GM23338 (cell line): Measurements from ENCODE around the gene FAM53B. TPM values are rescaled to one million over a fixed set of nuclear protein-coding genes. Genes with fewer than 3 reads are reported as not detected.

ENCODE experiments used
- ATAC-seq: fragments of 200-7000 bp; cut with Tn5 transposase; 3 replicates; pipeline ENCODE4 v1.9.1; 2020
- DNase-seq: peaks from one replicate; pipeline ENCODE4 v3.0.0-alpha.2; 2015; ENCODE audit warnings: low spot score
- H2AFZ ChIP-seq: fragments of 200-600 bp; sonication (generic); 2 replicates; pipeline ENCODE4 v1.8.0; 2016; ENCODE audit warnings: antibody characterized with exemption, mild to moderate bottlenecking, moderate library complexity
- H3F3A ChIP-seq: fragments of 200-600 bp; sonication (generic); replicated peaks from 2 replicates; pipeline ENCODE4 v1.8.0; 2017; ENCODE audit warnings: antibody characterized with exemption, mixed run types, low read depth
- H3K27ac ChIP-seq: fragments of 200-600 bp; sonication (generic); 2 replicates; pipeline ENCODE4 v1.6.1; 2016; ENCODE audit warnings: low read depth
- H3K27me3 ChIP-seq: fragments of 200-600 bp; sonication (generic); 2 replicates; pipeline ENCODE4 v1.8.0; 2016; ENCODE audit warnings: mild to moderate bottlenecking, mixed run types, moderate library complexity; ENCODE audit not compliant: insufficient read depth
- H3K36me3 ChIP-seq: fragments of 200-600 bp; sonication (generic); 2 replicates; pipeline ENCODE4 v1.8.0; 2016; ENCODE audit warnings: mild to moderate bottlenecking; ENCODE audit not compliant: insufficient read depth
- H3K4me1 ChIP-seq: fragments of 200-600 bp; sonication (generic); 2 replicates; pipeline ENCODE4 v1.8.0; 2016; ENCODE audit warnings: mild to moderate bottlenecking, moderate library complexity; ENCODE audit not compliant: insufficient read depth
- H3K4me2 ChIP-seq: fragments of 200-600 bp; sonication (generic); 2 replicates; pipeline ENCODE4 v1.7.1; 2017; ENCODE audit warnings: mixed run types
- H3K4me3 ChIP-seq: fragments of 200-600 bp; sonication (generic); 2 replicates; pipeline ENCODE4 v1.6.1; 2016; ENCODE audit warnings: mixed run types
- H3K79me2 ChIP-seq: fragments of 200-600 bp; sonication (generic); replicated peaks from 2 replicates; pipeline ENCODE4 v1.8.0; 2017; ENCODE audit warnings: mild to moderate bottlenecking; ENCODE audit not compliant: insufficient read depth
- H3K9me2 ChIP-seq: fragments of 200-600 bp; sonication (generic); 2 replicates; pipeline ENCODE4 v1.8.0; 2017; ENCODE audit not compliant: insufficient read depth
- H4K20me1 ChIP-seq: fragments of 200-600 bp; sonication (generic); replicated peaks from 2 replicates; pipeline ENCODE4 v1.8.0; 2017; ENCODE audit warnings: mild to moderate bottlenecking; ENCODE audit not compliant: insufficient read depth
- H3K27ac Mint-ChIP-seq: 2 replicates; pipeline ENCODE4 v1.8.0; 2020; ENCODE audit warnings: inconsistent platforms, mild to moderate bottlenecking, moderate library complexity, mixed read lengths
- H3K27me3 Mint-ChIP-seq: 3 replicates; pipeline ENCODE4 v1.8.0; 2022; ENCODE audit warnings: low read depth, mild to moderate bottlenecking, moderate library complexity, mixed read lengths, inconsistent platforms; ENCODE audit not compliant: insufficient read depth, poor library complexity
- H3K36me3 Mint-ChIP-seq: 3 replicates; pipeline ENCODE4 v1.8.0; 2021; ENCODE audit warnings: low read depth, mild to moderate bottlenecking, inconsistent platforms, moderate library complexity, mixed read lengths
- H3K4me1 Mint-ChIP-seq: 3 replicates; pipeline ENCODE4 v1.8.0; 2020; ENCODE audit warnings: mild to moderate bottlenecking, inconsistent platforms, mixed read lengths
- H3K4me3 Mint-ChIP-seq: 3 replicates; pipeline ENCODE4 v1.8.0; 2021; ENCODE audit warnings: moderate library complexity, mild to moderate bottlenecking, inconsistent platforms, mixed read lengths
- H3K9me3 Mint-ChIP-seq: 3 replicates; pipeline ENCODE4 v1.8.0; 2020; ENCODE audit warnings: moderate library complexity, mild to moderate bottlenecking, inconsistent platforms, mixed read lengths
- CREB1 ChIP-seq: fragments of 250-450 bp; sonication (Bioruptor Pico); IDR thresholded peaks from 2 replicates; pipeline ENCODE4 v1.5.0; 2020; ENCODE audit warnings: low read depth, mild to moderate bottlenecking, moderate library complexity
- EZH2 ChIP-seq: fragments of 200-600 bp; sonication (generic); IDR thresholded peaks from one replicate; pipeline ENCODE4 v1.8.0; 2017; ENCODE audit warnings: antibody characterized with exemption, mild to moderate bottlenecking, low read depth; ENCODE audit not compliant: unreplicated experiment
- EZH2phosphoT487 ChIP-seq: fragments of 200-600 bp; sonication (generic); IDR thresholded peaks from one replicate; pipeline ENCODE4 v1.8.1; 2018; ENCODE audit warnings: antibody characterized with exemption; ENCODE audit not compliant: unreplicated experiment
- JUNB ChIP-seq: IDR thresholded peaks from one replicate; pipeline ENCODE4 v1.6.1; 2016; ENCODE audit warnings: antibody characterized with exemption; ENCODE audit not compliant: unreplicated experiment
- NANOG ChIP-seq: IDR thresholded peaks from 2 replicates; pipeline ENCODE4 v1.6.1; 2016; ENCODE audit warnings: antibody characterized with exemption, borderline replicate concordance
- POLR2AphosphoS5 ChIP-seq: IDR thresholded peaks from 2 replicates; pipeline ENCODE4 v1.6.1; 2016; ENCODE audit warnings: antibody characterized with exemption, low read depth
- STAT1 ChIP-seq: IDR thresholded peaks from one replicate; pipeline ENCODE4 v1.6.1; 2016; ENCODE audit warnings: antibody characterized with exemption; ENCODE audit not compliant: unreplicated experiment
- ZNF114 ChIP-seq: fragments of 250-450 bp; sonication (Bioruptor Pico); IDR thresholded peaks from 2 replicates; pipeline ENCODE4 v1.5.0; 2020; ENCODE audit warnings: mild to moderate bottlenecking, moderate library complexity
- ZNF331 ChIP-seq: fragments of 250-450 bp; sonication (Bioruptor Pico); IDR thresholded peaks from 2 replicates; pipeline ENCODE4 v1.5.0; 2020; ENCODE audit warnings: low read depth, mild to moderate bottlenecking, moderate library complexity
- polyA plus RNA-seq: library from polyadenylated mRNA; unstranded; fragments of >200 nt; fragmentation: Nextera tagmentation; extraction: Ambion mirVana; gene quantifications from 2 replicates; pipeline ENCODE4 v1.2.1, GENCODE V29; 2016
- total RNA-seq: library from RNA; depleted of rRNA; stranded (reverse); fragments of >200 nt; shearing (Covaris generic); gene quantifications from 2 replicates; pipeline ENCODE4 v1.2.3, GENCODE V29; 2014
- TF ChIP-seq, protein P1 (sequence below): IDR thresholded peaks from 2 replicates; pipeline ENCODE4 v1.6.1; 2016; ENCODE audit warnings: antibody characterized with exemption
- TF ChIP-seq, protein P2 (sequence below), 2 experiments: fragments of 200-600 bp in 1 of 2; sonication (generic) in 1 of 2; conservative IDR thresholded peaks; 2 replicates each; pipeline versions ENCODE4 v1.5.1 to v1.6.1; 2016 to 2017; ENCODE audit warnings: antibody characterized with exemption in 2 of 2, low read depth in 2 of 2, mild to moderate bottlenecking in 2 of 2, moderate library complexity in 1 of 2
- TF ChIP-seq, protein P3 (sequence below): IDR thresholded peaks from one replicate; pipeline ENCODE4 v1.6.1; 2018; ENCODE audit warnings: antibody characterized with exemption; ENCODE audit not compliant: unreplicated experiment
- TF ChIP-seq, protein P4 (sequence below): fragments of 250-450 bp; sonication (Bioruptor Pico); IDR thresholded peaks from 2 replicates; pipeline ENCODE4 v1.5.0; 2020; ENCODE audit warnings: mild to moderate bottlenecking, moderate library complexity

FAM53B gene
- total and polyA plus RNA-seq, 2 experiments from 2014 or later = 3.0 to 20.3 TPM

DNA sequence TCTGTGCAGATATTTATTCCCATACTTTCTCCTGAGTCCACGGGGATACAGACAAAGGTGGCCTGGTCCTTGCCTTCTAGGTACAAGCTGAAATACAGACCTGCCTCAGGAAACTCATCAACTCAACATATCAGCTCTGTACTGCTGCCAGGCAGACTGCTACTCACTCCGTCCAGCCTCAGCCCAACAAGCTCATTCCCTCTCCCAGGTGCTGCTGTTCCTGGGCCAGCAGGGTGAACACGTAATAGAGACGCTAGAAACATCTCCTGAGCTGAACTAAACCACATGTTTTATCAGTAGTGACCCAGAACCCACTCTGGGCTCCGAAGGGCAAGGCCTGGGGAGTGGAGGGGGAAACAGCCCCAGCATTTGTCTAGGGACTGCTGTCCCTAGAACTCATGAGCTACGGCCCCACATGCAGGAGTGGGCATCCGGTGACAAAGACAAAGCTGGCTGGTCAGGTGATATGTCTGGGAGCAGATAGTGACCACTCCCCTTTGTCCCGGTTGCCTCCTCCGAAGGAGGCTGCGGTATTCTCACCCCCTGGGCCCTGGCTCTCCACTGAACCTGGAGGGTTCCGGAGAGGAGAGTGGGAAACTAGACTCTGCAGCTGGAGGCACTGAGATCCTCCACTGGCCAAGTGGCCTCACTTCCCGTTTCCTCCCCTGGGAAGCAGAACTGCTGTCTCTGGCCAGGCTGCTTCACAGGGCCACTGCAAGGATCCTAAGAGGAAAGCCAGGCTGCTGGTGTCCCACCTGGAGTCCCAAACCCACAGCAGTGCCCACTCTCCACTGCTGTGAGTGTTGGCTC is 116.1 kb downstream of the FAM53B start:
- Histone ChIP-seq H3K27ac (no peak overlapping the region; the same call in 1 of the 2 replicates), H3K9me2 (no peaks in the 10 kb centered on the region), H3F3A (no peaks in the 10 kb centered on the region), H2AFZ (no peak overlapping the region), H3K4me2 (no peak overlapping the region), H3K36me3 (no peaks in the 10 kb centered on the region), H3K79me2 (0 out of 2 replicates have a peak, but pooled peaks cover under 1% of the 10 kb centered on the region), H3K4me3 (no peak overlapping the region), H4K20me1 (no peaks in the 10 kb centered on the region), H3K27me3 (no peaks in the 10 kb centered on the region), H3K4me1 (peaks cover 12% of the 10 kb centered on the region)
- ATAC-seq (no peak), DNase-seq (no peak)
- peaks cover 22% of the 10 kb centered on the region for H3K27me3 Mint-ChIP-seq
- H3K4me1 Mint-ChIP-seq = peaks cover 30% of the 10 kb centered on the region
- no peak overlapping the region for H3K4me3 Mint-ChIP-seq
- TF ChIP-seq, protein P1, sequence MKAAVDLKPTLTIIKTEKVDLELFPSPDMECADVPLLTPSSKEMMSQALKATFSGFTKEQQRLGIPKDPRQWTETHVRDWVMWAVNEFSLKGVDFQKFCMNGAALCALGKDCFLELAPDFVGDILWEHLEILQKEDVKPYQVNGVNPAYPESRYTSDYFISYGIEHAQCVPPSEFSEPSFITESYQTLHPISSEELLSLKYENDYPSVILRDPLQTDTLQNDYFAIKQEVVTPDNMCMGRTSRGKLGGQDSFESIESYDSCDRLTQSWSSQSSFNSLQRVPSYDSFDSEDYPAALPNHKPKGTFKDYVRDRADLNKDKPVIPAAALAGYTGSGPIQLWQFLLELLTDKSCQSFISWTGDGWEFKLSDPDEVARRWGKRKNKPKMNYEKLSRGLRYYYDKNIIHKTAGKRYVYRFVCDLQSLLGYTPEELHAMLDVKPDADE = no peak
- TF ChIP-seq, protein P2, sequence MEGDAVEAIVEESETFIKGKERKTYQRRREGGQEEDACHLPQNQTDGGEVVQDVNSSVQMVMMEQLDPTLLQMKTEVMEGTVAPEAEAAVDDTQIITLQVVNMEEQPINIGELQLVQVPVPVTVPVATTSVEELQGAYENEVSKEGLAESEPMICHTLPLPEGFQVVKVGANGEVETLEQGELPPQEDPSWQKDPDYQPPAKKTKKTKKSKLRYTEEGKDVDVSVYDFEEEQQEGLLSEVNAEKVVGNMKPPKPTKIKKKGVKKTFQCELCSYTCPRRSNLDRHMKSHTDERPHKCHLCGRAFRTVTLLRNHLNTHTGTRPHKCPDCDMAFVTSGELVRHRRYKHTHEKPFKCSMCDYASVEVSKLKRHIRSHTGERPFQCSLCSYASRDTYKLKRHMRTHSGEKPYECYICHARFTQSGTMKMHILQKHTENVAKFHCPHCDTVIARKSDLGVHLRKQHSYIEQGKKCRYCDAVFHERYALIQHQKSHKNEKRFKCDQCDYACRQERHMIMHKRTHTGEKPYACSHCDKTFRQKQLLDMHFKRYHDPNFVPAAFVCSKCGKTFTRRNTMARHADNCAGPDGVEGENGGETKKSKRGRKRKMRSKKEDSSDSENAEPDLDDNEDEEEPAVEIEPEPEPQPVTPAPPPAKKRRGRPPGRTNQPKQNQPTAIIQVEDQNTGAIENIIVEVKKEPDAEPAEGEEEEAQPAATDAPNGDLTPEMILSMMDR (conservative IDR thresholded peaks at IDR 0.05; ENCODE audit: low read depth in 2 of 2) = no peak
- TF ChIP-seq POLR2AphosphoS5 (no peak), NANOG (no peak), STAT1 (no peak), CREB1 (CRISPR knock-in tag) (no peak), ZNF331 (CRISPR knock-in tag) (no peak), EZH2 (no peak), JUNB (no peak), EZH2phosphoT487 (no peak), ZNF114 (CRISPR knock-in tag) (no peak)
- TF ChIP-seq, protein P3, sequence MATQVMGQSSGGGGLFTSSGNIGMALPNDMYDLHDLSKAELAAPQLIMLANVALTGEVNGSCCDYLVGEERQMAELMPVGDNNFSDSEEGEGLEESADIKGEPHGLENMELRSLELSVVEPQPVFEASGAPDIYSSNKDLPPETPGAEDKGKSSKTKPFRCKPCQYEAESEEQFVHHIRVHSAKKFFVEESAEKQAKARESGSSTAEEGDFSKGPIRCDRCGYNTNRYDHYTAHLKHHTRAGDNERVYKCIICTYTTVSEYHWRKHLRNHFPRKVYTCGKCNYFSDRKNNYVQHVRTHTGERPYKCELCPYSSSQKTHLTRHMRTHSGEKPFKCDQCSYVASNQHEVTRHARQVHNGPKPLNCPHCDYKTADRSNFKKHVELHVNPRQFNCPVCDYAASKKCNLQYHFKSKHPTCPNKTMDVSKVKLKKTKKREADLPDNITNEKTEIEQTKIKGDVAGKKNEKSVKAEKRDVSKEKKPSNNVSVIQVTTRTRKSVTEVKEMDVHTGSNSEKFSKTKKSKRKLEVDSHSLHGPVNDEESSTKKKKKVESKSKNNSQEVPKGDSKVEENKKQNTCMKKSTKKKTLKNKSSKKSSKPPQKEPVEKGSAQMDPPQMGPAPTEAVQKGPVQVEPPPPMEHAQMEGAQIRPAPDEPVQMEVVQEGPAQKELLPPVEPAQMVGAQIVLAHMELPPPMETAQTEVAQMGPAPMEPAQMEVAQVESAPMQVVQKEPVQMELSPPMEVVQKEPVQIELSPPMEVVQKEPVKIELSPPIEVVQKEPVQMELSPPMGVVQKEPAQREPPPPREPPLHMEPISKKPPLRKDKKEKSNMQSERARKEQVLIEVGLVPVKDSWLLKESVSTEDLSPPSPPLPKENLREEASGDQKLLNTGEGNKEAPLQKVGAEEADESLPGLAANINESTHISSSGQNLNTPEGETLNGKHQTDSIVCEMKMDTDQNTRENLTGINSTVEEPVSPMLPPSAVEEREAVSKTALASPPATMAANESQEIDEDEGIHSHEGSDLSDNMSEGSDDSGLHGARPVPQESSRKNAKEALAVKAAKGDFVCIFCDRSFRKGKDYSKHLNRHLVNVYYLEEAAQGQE = no peak
- TF ChIP-seq, protein P4, sequence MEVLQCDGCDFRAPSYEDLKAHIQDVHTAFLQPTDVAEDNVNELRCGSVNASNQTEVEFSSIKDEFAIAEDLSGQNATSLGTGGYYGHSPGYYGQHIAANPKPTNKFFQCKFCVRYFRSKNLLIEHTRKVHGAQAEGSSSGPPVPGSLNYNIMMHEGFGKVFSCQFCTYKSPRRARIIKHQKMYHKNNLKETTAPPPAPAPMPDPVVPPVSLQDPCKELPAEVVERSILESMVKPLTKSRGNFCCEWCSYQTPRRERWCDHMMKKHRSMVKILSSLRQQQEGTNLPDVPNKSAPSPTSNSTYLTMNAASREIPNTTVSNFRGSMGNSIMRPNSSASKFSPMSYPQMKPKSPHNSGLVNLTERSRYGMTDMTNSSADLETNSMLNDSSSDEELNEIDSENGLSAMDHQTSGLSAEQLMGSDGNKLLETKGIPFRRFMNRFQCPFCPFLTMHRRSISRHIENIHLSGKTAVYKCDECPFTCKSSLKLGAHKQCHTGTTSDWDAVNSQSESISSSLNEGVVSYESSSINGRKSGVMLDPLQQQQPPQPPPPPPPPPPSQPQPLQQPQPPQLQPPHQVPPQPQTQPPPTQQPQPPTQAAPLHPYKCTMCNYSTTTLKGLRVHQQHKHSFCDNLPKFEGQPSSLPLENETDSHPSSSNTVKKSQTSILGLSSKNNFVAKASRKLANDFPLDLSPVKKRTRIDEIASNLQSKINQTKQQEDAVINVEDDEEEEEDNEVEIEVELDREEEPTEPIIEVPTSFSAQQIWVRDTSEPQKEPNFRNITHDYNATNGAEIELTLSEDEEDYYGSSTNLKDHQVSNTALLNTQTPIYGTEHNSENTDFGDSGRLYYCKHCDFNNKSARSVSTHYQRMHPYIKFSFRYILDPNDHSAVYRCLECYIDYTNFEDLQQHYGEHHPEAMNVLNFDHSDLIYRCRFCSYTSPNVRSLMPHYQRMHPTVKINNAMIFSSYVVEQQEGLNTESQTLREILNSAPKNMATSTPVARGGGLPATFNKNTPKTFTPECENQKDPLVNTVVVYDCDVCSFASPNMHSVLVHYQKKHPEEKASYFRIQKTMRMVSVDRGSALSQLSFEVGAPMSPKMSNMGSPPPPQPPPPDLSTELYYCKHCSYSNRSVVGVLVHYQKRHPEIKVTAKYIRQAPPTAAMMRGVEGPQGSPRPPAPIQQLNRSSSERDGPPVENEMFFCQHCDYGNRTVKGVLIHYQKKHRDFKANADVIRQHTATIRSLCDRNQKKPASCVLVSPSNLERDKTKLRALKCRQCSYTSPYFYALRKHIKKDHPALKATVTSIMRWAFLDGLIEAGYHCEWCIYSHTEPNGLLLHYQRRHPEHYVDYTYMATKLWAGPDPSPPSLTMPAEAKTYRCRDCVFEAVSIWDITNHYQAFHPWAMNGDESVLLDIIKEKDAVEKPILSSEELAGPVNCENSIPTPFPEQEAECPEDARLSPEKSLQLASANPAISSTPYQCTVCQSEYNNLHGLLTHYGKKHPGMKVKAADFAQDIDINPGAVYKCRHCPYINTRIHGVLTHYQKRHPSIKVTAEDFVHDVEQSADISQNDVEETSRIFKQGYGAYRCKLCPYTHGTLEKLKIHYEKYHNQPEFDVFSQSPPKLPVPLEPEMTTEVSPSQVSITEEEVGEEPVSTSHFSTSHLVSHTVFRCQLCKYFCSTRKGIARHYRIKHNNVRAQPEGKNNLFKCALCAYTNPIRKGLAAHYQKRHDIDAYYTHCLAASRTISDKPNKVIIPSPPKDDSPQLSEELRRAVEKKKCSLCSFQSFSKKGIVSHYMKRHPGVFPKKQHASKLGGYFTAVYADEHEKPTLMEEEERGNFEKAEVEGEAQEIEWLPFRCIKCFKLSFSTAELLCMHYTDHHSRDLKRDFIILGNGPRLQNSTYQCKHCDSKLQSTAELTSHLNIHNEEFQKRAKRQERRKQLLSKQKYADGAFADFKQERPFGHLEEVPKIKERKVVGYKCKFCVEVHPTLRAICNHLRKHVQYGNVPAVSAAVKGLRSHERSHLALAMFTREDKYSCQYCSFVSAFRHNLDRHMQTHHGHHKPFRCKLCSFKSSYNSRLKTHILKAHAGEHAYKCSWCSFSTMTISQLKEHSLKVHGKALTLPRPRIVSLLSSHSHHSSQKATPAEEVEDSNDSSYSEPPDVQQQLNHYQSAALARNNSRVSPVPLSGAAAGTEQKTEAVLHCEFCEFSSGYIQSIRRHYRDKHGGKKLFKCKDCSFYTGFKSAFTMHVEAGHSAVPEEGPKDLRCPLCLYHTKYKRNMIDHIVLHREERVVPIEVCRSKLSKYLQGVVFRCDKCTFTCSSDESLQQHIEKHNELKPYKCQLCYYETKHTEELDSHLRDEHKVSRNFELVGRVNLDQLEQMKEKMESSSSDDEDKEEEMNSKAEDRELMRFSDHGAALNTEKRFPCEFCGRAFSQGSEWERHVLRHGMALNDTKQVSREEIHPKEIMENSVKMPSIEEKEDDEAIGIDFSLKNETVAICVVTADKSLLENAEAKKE (CRISPR knock-in tag) = no peak
- H3K36me3 Mint-ChIP-seq = no peaks in the 10 kb centered on the region; the same call in 2 of the 3 replicates
- no peaks in the 10 kb centered on the region for H3K9me3 Mint-ChIP-seq
- H3K27ac Mint-ChIP-seq = no peak overlapping the region; the same call in 1 of the 2 replicates
